Endothelial cell (in vitro differentiated cells): Measurements from ENCODE around the gene ZNF689. TPM values are rescaled to one million over a fixed set of nuclear protein-coding genes. Genes with fewer than 3 reads are reported as not detected.
"Not testable (repeated sequence)": the region's sequence is repeated elsewhere in the genome, so short reads cannot be mapped to it uniquely, and the experiment has no call there.

Source experiments
- DNase-seq: peaks from one replicate; pipeline ENCODE4 v3.0.0; 2021; ENCODE audit warnings: low spot score
- H3K27ac Mint-ChIP-seq: one replicate; pipeline ENCODE4 v1.8.0; 2021; ENCODE audit warnings: mixed read lengths, inconsistent platforms; ENCODE audit not compliant: unreplicated experiment
- H3K27me3 Mint-ChIP-seq: one replicate; pipeline ENCODE4 v1.8.0; 2021; ENCODE audit warnings: mild to moderate bottlenecking, moderate library complexity, mixed read lengths, inconsistent platforms; ENCODE audit not compliant: unreplicated experiment
- H3K36me3 Mint-ChIP-seq: one replicate; pipeline ENCODE4 v1.8.0; 2021; ENCODE audit warnings: mild to moderate bottlenecking, low read depth, mixed read lengths, inconsistent platforms; ENCODE audit not compliant: unreplicated experiment
- H3K4me1 Mint-ChIP-seq: one replicate; pipeline ENCODE4 v1.8.0; 2021; ENCODE audit warnings: mild to moderate bottlenecking, mixed read lengths, inconsistent platforms; ENCODE audit not compliant: unreplicated experiment
- H3K4me3 Mint-ChIP-seq: one replicate; pipeline ENCODE4 v1.8.0; 2021; ENCODE audit warnings: mild to moderate bottlenecking, mixed read lengths, inconsistent platforms; ENCODE audit not compliant: unreplicated experiment
- H3K9me3 Mint-ChIP-seq: one replicate; pipeline ENCODE4 v1.8.0; 2021; ENCODE audit warnings: mixed read lengths, inconsistent platforms; ENCODE audit not compliant: unreplicated experiment
- CTCF ChIP-seq: fragments of 200-600 bp; sonication (generic); IDR thresholded peaks from one replicate; pipeline ENCODE4 v1.5.0; 2021; ENCODE audit warnings: antibody characterized with exemption; ENCODE audit not compliant: unreplicated experiment
- total RNA-seq: library from RNA; stranded (reverse); fragmentation: NEBNext Ultra II Directional; extraction: Animal tissue kit (Norgen Biotek cat#: 25700); gene quantifications from one replicate; pipeline ENCODE4 v1.2.1, GENCODE V29; 2021; ENCODE audit not compliant: unreplicated experiment

The ZNF689 gene
- total RNA-seq, 1 donor from 2014 or later, result 12.0 TPM

- H3K36me3 Mint-ChIP-seq, result no peaks in the 10 kb centered on the region
- H3K27ac Mint-ChIP-seq, result no peak overlapping the region
- peaks cover 6% of the 10 kb centered on the region for H3K4me1 Mint-ChIP-seq
- DNase-seq, result no peak
- TF ChIP-seq CTCF, result no peak
- no peak overlapping the region for H3K4me3 Mint-ChIP-seq
- peaks cover 3% of the 10 kb centered on the region for H3K27me3 Mint-ChIP-seq
- H3K9me3 Mint-ChIP-seq, result no peaks in the 10 kb centered on the region
These were observed 35.5 kb upstream of the ZNF689 start for GRCh38 chr16:30645727-30646126.

DNA sequence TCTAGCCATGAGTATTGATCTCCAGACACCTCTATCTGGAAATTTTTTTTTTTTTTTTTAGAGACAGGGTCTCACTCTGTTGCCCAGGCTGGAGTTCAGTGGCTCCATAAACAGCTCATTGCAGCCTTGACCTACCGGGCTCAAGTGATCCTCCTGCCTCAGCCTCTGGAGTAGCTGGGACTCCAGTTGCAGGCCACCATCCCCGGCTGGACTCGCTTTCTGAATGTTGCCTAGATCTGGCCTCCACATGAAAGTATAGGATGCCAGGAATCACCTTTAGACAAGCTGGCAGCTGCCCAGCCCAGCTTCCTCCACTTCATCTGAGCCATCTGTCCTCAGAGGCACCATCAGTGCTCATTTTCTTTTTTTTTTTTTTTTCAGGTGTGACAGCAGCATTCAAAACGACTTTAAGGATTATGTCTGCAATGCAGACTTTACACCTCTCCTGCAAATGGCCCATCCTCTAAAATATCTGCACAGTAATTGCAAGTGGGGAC is 34.2 kb upstream of the ZNF689 start:
- H3K9me3 Mint-ChIP-seq, result no peaks in the 10 kb centered on the region
- H3K4me1 Mint-ChIP-seq, result no peaks in the 10 kb centered on the region
- H3K4me3 Mint-ChIP-seq, result no peak overlapping the region
- DNase-seq, result no peak
- TF ChIP-seq CTCF, result no peak
- H3K27me3 Mint-ChIP-seq, result peaks cover 3% of the 10 kb centered on the region
- no peak overlapping the region for H3K27ac Mint-ChIP-seq
- H3K36me3 Mint-ChIP-seq, result no peaks in the 10 kb centered on the region

- Mint-ChIP-seq H3K27ac (no peak overlapping the region), H3K4me3 (no peak overlapping the region), H3K9me3 (no peaks in the 10 kb centered on the region), H3K36me3 (no peaks in the 10 kb centered on the region), H3K4me1 (no peaks in the 10 kb centered on the region), H3K27me3 (peaks cover 2% of the 10 kb centered on the region)
- no peak for TF ChIP-seq CTCF
- no peak for DNase-seq
These were observed 31.3 kb upstream of the ZNF689 start for GRCh38 chr16:30641378-30641982.

- peaks cover 12% of the 10 kb centered on the region for H3K4me1 Mint-ChIP-seq
- no peak overlapping the region for H3K27ac Mint-ChIP-seq
- no peaks in the 10 kb centered on the region for H3K9me3 Mint-ChIP-seq
- DNase-seq, result no peak
- H3K4me3 Mint-ChIP-seq, result no peak overlapping the region
- H3K36me3 Mint-ChIP-seq, result peaks cover 4% of the 10 kb centered on the region
- no peak for TF ChIP-seq CTCF
- peaks cover 2% of the 10 kb centered on the region for H3K27me3 Mint-ChIP-seq
These were observed 27.8 kb upstream of the ZNF689 start for GRCh38 chr16:30637944-30638343.

GRCh38 chr16:30637139-30637538 is 26.9 kb upstream of the ZNF689 start:
- not testable (repeated sequence) for H3K27me3 Mint-ChIP-seq, H3K36me3 Mint-ChIP-seq, H3K4me3 Mint-ChIP-seq, H3K27ac Mint-ChIP-seq, H3K9me3 Mint-ChIP-seq, DNase-seq
- H3K4me1 Mint-ChIP-seq, result peaks cover 12% of the 10 kb centered on the region
